Measurements from ENCODE around the gene NMUR1. TPM values are rescaled to one million over a fixed set of nuclear protein-coding genes. Genes with fewer than 3 reads are reported as not detected.

The NMUR1 gene
- total RNA-seq, 2 donors from 2014 or later: 3.1 to 3.4 TPM

GRCh38 chr2:231545105-231545902, 15.1 kb upstream of the NMUR1 start:
- no peaks in the 10 kb centered on the region for H3K27me3 Mint-ChIP-seq
- peak overlapping the region; percentile 99 for H3K27ac Mint-ChIP-seq
- peaks cover 55 to 59% of the 10 kb centered on the region in 2 donors for H3K4me1 Mint-ChIP-seq (ENCODE audit: low read depth in 2 of 2)
- H3K36me3 Mint-ChIP-seq: peaks cover 18% of the 10 kb centered on the region
- H3K4me3 Mint-ChIP-seq: peak overlapping the region; percentile 99
- peaks cover 6% of the 10 kb centered on the region for H3K9me3 Mint-ChIP-seq
- DNase-seq (ENCODE audit: low spot score) (peak; percentile 93), ATAC-seq (peak; percentile 98 to 99)

GRCh38 chr2:231542136-231542535, 11.9 kb upstream of the NMUR1 start:
- Mint-ChIP-seq H3K4me3 (peak overlapping the region; percentile 39), H3K4me1 (ENCODE audit: low read depth in 2 of 2) (peaks cover 44 to 57% of the 10 kb centered on the region in 2 donors), H3K27ac (peak overlapping the region in 1 of 2 donors; percentile 22), H3K36me3 (peaks cover 18% of the 10 kb centered on the region), H3K27me3 (no peaks in the 10 kb centered on the region), H3K9me3 (peaks cover 6% of the 10 kb centered on the region)
- ATAC-seq (no peak), DNase-seq (ENCODE audit: low spot score) (no peak)

GRCh38 chr2:231541645-231542044, 11.4 kb upstream of the NMUR1 start:
- Mint-ChIP-seq H3K4me3 (no peak overlapping the region), H3K9me3 (peaks cover 6% of the 10 kb centered on the region), H3K4me1 (ENCODE audit: low read depth in 2 of 2) (peaks cover 44 to 57% of the 10 kb centered on the region in 2 donors), H3K36me3 (peaks cover 18% of the 10 kb centered on the region), H3K27ac (no peak overlapping the region), H3K27me3 (no peaks in the 10 kb centered on the region)
- no peak for ATAC-seq
- no peak for DNase-seq (ENCODE audit: low spot score)

GRCh38 chr2:231539991-231540390, 9.7 kb upstream of the NMUR1 start:
- DNase-seq (ENCODE audit: low spot score) (no peak), ATAC-seq (no peak)
- Mint-ChIP-seq H3K4me3 (no peak overlapping the region), H3K4me1 (ENCODE audit: low read depth in 2 of 2) (peaks cover 32 to 44% of the 10 kb centered on the region in 2 donors), H3K36me3 (peaks cover 18% of the 10 kb centered on the region), H3K27ac (peak overlapping the region in 1 of 2 donors; percentile 60), H3K9me3 (peaks cover 6% of the 10 kb centered on the region), H3K27me3 (no peaks in the 10 kb centered on the region)

GRCh38 chr2:231535961-231536360, 5.7 kb upstream of the NMUR1 start:
- DNase-seq (ENCODE audit: low spot score) (no peak), ATAC-seq (no peak)
- Mint-ChIP-seq H3K4me3 (no peak overlapping the region), H3K9me3 (no peaks in the 10 kb centered on the region), H3K36me3 (no peaks in the 10 kb centered on the region), H3K27ac (no peak overlapping the region), H3K27me3 (no peaks in the 10 kb centered on the region), H3K4me1 (ENCODE audit: low read depth in 2 of 2) (peaks cover 18 to 37% of the 10 kb centered on the region in 2 donors)

GRCh38 chr2:231533777-231534125, 3.5 kb upstream of the NMUR1 start:
- no peaks in the 10 kb centered on the region for H3K27me3 Mint-ChIP-seq
- no peak overlapping the region for H3K4me3 Mint-ChIP-seq
- ATAC-seq: no peak
- peaks cover 22 to 33% of the 10 kb centered on the region in 2 donors for H3K4me1 Mint-ChIP-seq (ENCODE audit: low read depth in 2 of 2)
- H3K36me3 Mint-ChIP-seq: no peaks in the 10 kb centered on the region
- no peak for DNase-seq (ENCODE audit: low spot score)
- peak overlapping the region in 1 of 2 donors; percentile 56 for H3K27ac Mint-ChIP-seq
- no peaks in the 10 kb centered on the region for H3K9me3 Mint-ChIP-seq

GRCh38 chr2:231533086-231533776, 3.0 kb upstream of the NMUR1 start:
- Mint-ChIP-seq H3K4me3 (no peak overlapping the region), H3K27me3 (no peaks in the 10 kb centered on the region), H3K27ac (peak overlapping the region in 1 of 2 donors; percentile 56), H3K4me1 (ENCODE audit: low read depth in 2 of 2) (peaks cover 27 to 38% of the 10 kb centered on the region in 2 donors), H3K9me3 (no peaks in the 10 kb centered on the region), H3K36me3 (no peaks in the 10 kb centered on the region)
- DNase-seq (ENCODE audit: low spot score) (no peak), ATAC-seq (no peak)

- Mint-ChIP-seq H3K9me3 (no peaks in the 10 kb centered on the region), H3K4me3 (no peak overlapping the region), H3K27ac (peak overlapping the region in 1 of 2 donors; percentile 56), H3K36me3 (no peaks in the 10 kb centered on the region), H3K4me1 (ENCODE audit: low read depth in 2 of 2) (peaks cover 33 to 43% of the 10 kb centered on the region in 2 donors), H3K27me3 (no peaks in the 10 kb centered on the region)
- ATAC-seq (no peak), DNase-seq (ENCODE audit: low spot score) (no peak)
Observed at GRCh38 chr2:231532756-231533035, 2.5 kb upstream of the NMUR1 start.

- ATAC-seq: no peak
- no peak for DNase-seq (ENCODE audit: low spot score)
- Mint-ChIP-seq H3K36me3 (no peaks in the 10 kb centered on the region), H3K27me3 (no peaks in the 10 kb centered on the region), H3K9me3 (no peaks in the 10 kb centered on the region), H3K4me1 (ENCODE audit: low read depth in 2 of 2) (peaks cover 37 to 49% of the 10 kb centered on the region in 2 donors), H3K4me3 (no peak overlapping the region), H3K27ac (no peak overlapping the region)
Observed at GRCh38 chr2:231531883-231532755, 1.9 kb upstream of the NMUR1 start.

- no peaks in the 10 kb centered on the region for H3K9me3 Mint-ChIP-seq
Observed at GRCh38 chr2:231531466-231531865, 1.2 kb upstream of the NMUR1 start.

GRCh38 chr2:231528636-231529030, 1.6 kb downstream of the NMUR1 start:
- Mint-ChIP-seq H3K9me3 (no peaks in the 10 kb centered on the region), H3K27ac (peak overlapping the region; percentile 72 to 85), H3K4me3 (peak overlapping the region; percentile 86), H3K27me3 (no peaks in the 10 kb centered on the region), H3K36me3 (no peaks in the 10 kb centered on the region), H3K4me1 (ENCODE audit: low read depth in 2 of 2) (peaks cover 55 to 64% of the 10 kb centered on the region in 2 donors)
- ATAC-seq (no peak), DNase-seq (ENCODE audit: low spot score) (no peak)

More at GRCh38 chr2:231531466-231531865, 1.2 kb upstream of the NMUR1 start:
- no peaks in the 10 kb centered on the region for H3K27me3 Mint-ChIP-seq
- peak overlapping the region; percentile 78 for H3K4me3 Mint-ChIP-seq
- H3K27ac Mint-ChIP-seq: peak overlapping the region; percentile 70 to 86
- ATAC-seq (no peak), DNase-seq (ENCODE audit: low spot score) (no peak)
- no peaks in the 10 kb centered on the region for H3K36me3 Mint-ChIP-seq
- H3K4me1 Mint-ChIP-seq (ENCODE audit: low read depth in 2 of 2): peaks cover 41 to 54% of the 10 kb centered on the region in 2 donors

- ATAC-seq (peak; percentile 29 to 57), DNase-seq (ENCODE audit: low spot score) (no peak)
- H3K9me3 Mint-ChIP-seq: no peaks in the 10 kb centered on the region
- no peaks in the 10 kb centered on the region for H3K27me3 Mint-ChIP-seq
- H3K27ac Mint-ChIP-seq: peak overlapping the region; percentile 72 to 85
- H3K4me1 Mint-ChIP-seq (ENCODE audit: low read depth in 2 of 2): peaks cover 60 to 68% of the 10 kb centered on the region in 2 donors
- peak overlapping the region; percentile 86 for H3K4me3 Mint-ChIP-seq
- no peaks in the 10 kb centered on the region for H3K36me3 Mint-ChIP-seq
Observed at GRCh38 chr2:231527955-231528635, 2.1 kb downstream of the NMUR1 start.

GRCh38 chr2:231527091-231527395, 3.2 kb downstream of the NMUR1 start:
- H3K27me3 Mint-ChIP-seq: no peaks in the 10 kb centered on the region
- ATAC-seq: no peak
- H3K4me1 Mint-ChIP-seq (ENCODE audit: low read depth in 2 of 2): peaks cover 62 to 71% of the 10 kb centered on the region in 2 donors
- no peaks in the 10 kb centered on the region for H3K36me3 Mint-ChIP-seq
- DNase-seq (ENCODE audit: low spot score): no peak
- peak overlapping the region; percentile 72 to 85 for H3K27ac Mint-ChIP-seq
- no peaks in the 10 kb centered on the region for H3K9me3 Mint-ChIP-seq
- H3K4me3 Mint-ChIP-seq: peak overlapping the region; percentile 60
